HG02840 (cell line): ENCODE measurements around the gene PHACTR3.
"Not testable (repeated sequence)": the region's sequence is repeated elsewhere in the genome, so short reads cannot be mapped to it uniquely, and the experiment has no call there.

Source experiments
- ATAC-seq: cut with Tn5 transposase; IDR thresholded peaks from one replicate; pipeline ENCODE4 v1.9.1; 2021; ENCODE audit warnings: mild to moderate bottlenecking, moderate library complexity, moderate number of reproducible peaks; ENCODE audit not compliant: unreplicated experiment, low FRiP score

The PHACTR3 gene

GRCh38 chr20:59880198-59880597 lies 275.9 kb downstream of the PHACTR3 start:
- ATAC-seq = no peak

DNA sequence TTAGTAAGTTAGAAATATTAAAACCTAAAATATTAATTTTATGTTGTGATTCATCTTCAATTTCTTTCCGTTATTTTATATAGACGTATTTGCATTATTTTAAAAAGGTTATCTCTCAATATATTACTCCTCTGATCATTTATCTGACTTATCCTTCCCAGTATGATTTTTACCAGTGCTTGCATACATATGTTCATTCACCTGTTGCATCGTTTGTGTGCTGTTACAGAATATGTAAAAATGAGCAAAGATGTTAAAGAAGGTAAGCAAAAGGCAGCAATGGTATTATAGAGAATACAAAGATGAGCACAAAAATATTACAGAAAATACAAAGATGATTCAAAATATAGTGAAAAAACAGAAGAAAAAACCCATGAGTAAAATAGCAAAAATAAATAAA lies 280.2 kb downstream of the PHACTR3 start:
- ATAC-seq = no peak

GRCh38 chr20:59888050-59888449 lies 283.7 kb downstream of the PHACTR3 start:
- ATAC-seq = no peak

GRCh38 chr20:59890035-59890434 lies 285.7 kb downstream of the PHACTR3 start:
- not testable (repeated sequence) for ATAC-seq

- no peak for ATAC-seq
Measured at GRCh38 chr20:59891581-59891980, 287.2 kb downstream of the PHACTR3 start.

GRCh38 chr20:59895908-59896307 lies 291.6 kb downstream of the PHACTR3 start:
- ATAC-seq = no peak
